DMS 273 treated with DMSO at 0.1 percent for 48 hours (cell line): ENCODE measurements around the gene RASD2.
"Not testable (repeated sequence)": the region's sequence is repeated elsewhere in the genome, so short reads cannot be mapped to it uniquely, and the experiment has no call there.

Source experiments
- DNase-seq: peaks from one replicate; lab custom pipeline; 2025; lab: John Stamatoyannopoulos, UW

The RASD2 gene

GRCh38 chr22:35540595-35541253 is at the start of gene RASD2:
Gene RASD2, plus strand, starts transcription at chr22:35540831. Its CDS starts 5,979 bp downstream, at chr22:35546810.
- DNase-seq: no peak

GRCh38 chr22:35491061-35491907 is 49.3 kb upstream of the RASD2 start:
- DNase-seq: not testable (repeated sequence)

GRCh38 chr22:35491908-35492380 is 48.7 kb upstream of the RASD2 start:
- DNase-seq: no peak

GRCh38 chr22:35493074-35493473 is 47.6 kb upstream of the RASD2 start:
- DNase-seq: no peak

GRCh38 chr22:35495711-35496110 is 44.9 kb upstream of the RASD2 start:
- DNase-seq: not testable (repeated sequence)

- no peak for DNase-seq
Measured at GRCh38 chr22:35496768-35497312, 43.8 kb upstream of the RASD2 start.

GRCh38 chr22:35498026-35498800 is 42.4 kb upstream of the RASD2 start:
- no peak for DNase-seq

- no peak for DNase-seq
Measured at GRCh38 chr22:35502836-35503235, 37.8 kb upstream of the RASD2 start.

GRCh38 chr22:35505399-35506258 is 35.0 kb upstream of the RASD2 start:
- no peak for DNase-seq

GRCh38 chr22:35506259-35506570 is 34.4 kb upstream of the RASD2 start:
- DNase-seq: no peak

GRCh38 chr22:35507851-35508250 is 32.8 kb upstream of the RASD2 start:
- not testable (repeated sequence) for DNase-seq

GRCh38 chr22:35509451-35509850 is 31.2 kb upstream of the RASD2 start:
- DNase-seq: no peak

- DNase-seq: no peak
Measured at GRCh38 chr22:35509960-35510359, 30.7 kb upstream of the RASD2 start.

GRCh38 chr22:35510481-35510934 is 30.1 kb upstream of the RASD2 start:
- no peak for DNase-seq

GRCh38 chr22:35510951-35511350 is 29.7 kb upstream of the RASD2 start:
- DNase-seq: no peak

- no peak for DNase-seq
Measured at GRCh38 chr22:35514366-35514765, 26.3 kb upstream of the RASD2 start.

GRCh38 chr22:35515952-35516351 is 24.7 kb upstream of the RASD2 start:
- DNase-seq: not testable (repeated sequence)

- no peak for DNase-seq
Measured at GRCh38 chr22:35516723-35517122, 23.9 kb upstream of the RASD2 start.

GRCh38 chr22:35517207-35517606 is 23.4 kb upstream of the RASD2 start:
- no peak for DNase-seq

- DNase-seq: no peak
Measured at GRCh38 chr22:35517769-35518530, 22.7 kb upstream of the RASD2 start.
